Transverse colon (tissue), 4 donors: ENCODE results near the gene RTEL1.

Experiments used
- EP300 ChIP-seq: sonication (generic); formaldehyde crosslinking; IDR thresholded peaks from one replicate; pipeline ENCODE4 v1.6.1; 2017; ENCODE audit warnings: antibody characterized with exemption, low read depth
- POLR2A ChIP-seq: fragments of 450-650 bp; IDR thresholded peaks from one replicate; pipeline ENCODE4 v1.6.1; 2016; ENCODE audit warnings: antibody characterized with exemption, mild to moderate bottlenecking, moderate library complexity
- POLR2AphosphoS5 ChIP-seq, 3 donors: sonication (generic); formaldehyde crosslinking; IDR thresholded peaks; one replicate each; pipeline ENCODE4 v1.6.1; 2016; ENCODE audit warnings: antibody characterized with exemption in 3 of 3
- TF ChIP-seq, protein P1 (sequence below), 5 experiments: fragments of 200-600 bp in 3 of 5; fragments of 450-650 bp in 2 of 5; sonication (generic) in 3 of 5; IDR thresholded peaks; 1 replicate in 2 of 5; 2 replicates in 3 of 5; pipeline ENCODE4 v1.5.1; 2016 to 2017; ENCODE audit warnings: antibody characterized with exemption in 5 of 5, inconsistent platforms in 3 of 5, mild to moderate bottlenecking in 2 of 5, moderate library complexity in 1 of 5

DNA sequence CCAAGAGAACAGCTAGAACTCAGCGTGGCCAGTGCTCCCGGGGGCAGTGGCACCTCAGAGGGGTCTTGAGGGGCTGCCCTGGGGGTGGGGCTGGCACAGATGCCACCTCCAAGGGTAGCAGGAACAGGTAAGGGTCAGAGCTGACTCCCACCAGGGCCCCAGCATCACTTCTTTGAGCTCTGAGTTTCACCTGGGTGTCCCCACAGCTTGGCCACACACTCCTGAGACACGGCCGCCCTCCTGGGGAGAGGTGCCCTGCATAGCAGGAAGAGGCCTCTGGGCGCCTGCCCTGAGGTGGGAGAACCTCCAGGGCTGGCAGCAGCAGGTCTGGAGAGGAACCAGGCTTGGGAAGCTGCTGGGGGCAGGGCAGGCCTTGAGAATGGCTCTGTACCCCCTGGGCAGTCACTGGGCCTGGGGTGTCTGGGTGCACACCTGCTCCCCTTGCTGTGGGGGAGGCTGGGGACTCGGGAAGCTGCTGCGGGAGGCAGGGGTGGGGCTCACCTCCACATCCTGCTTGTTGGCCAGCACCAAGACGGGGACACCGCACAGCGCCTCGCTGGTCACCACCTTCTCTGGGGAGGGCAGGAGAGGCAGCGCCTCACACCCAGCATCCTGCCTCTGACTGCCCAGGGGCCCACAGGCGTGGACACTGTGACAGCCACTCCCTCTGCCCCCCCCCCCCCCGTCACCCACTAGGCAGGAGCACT, 43.4 kb downstream of the RTEL1 start:
- TF ChIP-seq, protein P1, sequence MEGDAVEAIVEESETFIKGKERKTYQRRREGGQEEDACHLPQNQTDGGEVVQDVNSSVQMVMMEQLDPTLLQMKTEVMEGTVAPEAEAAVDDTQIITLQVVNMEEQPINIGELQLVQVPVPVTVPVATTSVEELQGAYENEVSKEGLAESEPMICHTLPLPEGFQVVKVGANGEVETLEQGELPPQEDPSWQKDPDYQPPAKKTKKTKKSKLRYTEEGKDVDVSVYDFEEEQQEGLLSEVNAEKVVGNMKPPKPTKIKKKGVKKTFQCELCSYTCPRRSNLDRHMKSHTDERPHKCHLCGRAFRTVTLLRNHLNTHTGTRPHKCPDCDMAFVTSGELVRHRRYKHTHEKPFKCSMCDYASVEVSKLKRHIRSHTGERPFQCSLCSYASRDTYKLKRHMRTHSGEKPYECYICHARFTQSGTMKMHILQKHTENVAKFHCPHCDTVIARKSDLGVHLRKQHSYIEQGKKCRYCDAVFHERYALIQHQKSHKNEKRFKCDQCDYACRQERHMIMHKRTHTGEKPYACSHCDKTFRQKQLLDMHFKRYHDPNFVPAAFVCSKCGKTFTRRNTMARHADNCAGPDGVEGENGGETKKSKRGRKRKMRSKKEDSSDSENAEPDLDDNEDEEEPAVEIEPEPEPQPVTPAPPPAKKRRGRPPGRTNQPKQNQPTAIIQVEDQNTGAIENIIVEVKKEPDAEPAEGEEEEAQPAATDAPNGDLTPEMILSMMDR (IDR thresholded peaks at IDR 0.05) = no peak
- no peak for TF ChIP-seq POLR2AphosphoS5 (IDR thresholded peaks at IDR 0.05)
- TF ChIP-seq POLR2A = no peak
- TF ChIP-seq EP300 = no peak
